ENCODE measurements around the gene SMYD3.
"Not testable (repeated sequence)": the region's sequence is repeated elsewhere in the genome, so short reads cannot be mapped to it uniquely, and the experiment has no call there.

Gene SMYD3

GRCh38 chr1:245765230-245766000 lies 741.7 kb downstream of the SMYD3 start:
- no peak for DNase-seq (ENCODE audit: low spot score)

- DNase-seq (ENCODE audit: low spot score), result no peak
Observed at GRCh38 chr1:245763873-245764331, 743.2 kb downstream of the SMYD3 start.

- no peak for DNase-seq (ENCODE audit: low spot score)
Observed at GRCh38 chr1:245762396-245762910, 744.6 kb downstream of the SMYD3 start.

- DNase-seq (ENCODE audit: low spot score), result no peak
Observed at GRCh38 chr1:245760301-245760700, 746.8 kb downstream of the SMYD3 start.

GRCh38 chr1:245754463-245754961 lies 752.6 kb downstream of the SMYD3 start:
- DNase-seq (ENCODE audit: low spot score), result no peak

- DNase-seq (ENCODE audit: low spot score), result no peak
Observed at GRCh38 chr1:245753807-245754206, 753.3 kb downstream of the SMYD3 start.

GRCh38 chr1:245752561-245752960 lies 754.5 kb downstream of the SMYD3 start:
- DNase-seq (ENCODE audit: low spot score), result no peak

GRCh38 chr1:245751726-245752470 lies 755.2 kb downstream of the SMYD3 start:
- no peak for DNase-seq (ENCODE audit: low spot score)

- DNase-seq (ENCODE audit: low spot score), result no peak
Observed at GRCh38 chr1:245751116-245751515, 756.0 kb downstream of the SMYD3 start.

- no peak for DNase-seq (ENCODE audit: low spot score)
Observed at GRCh38 chr1:245750261-245750660, 756.8 kb downstream of the SMYD3 start.

GRCh38 chr1:245749053-245749452 lies 758.0 kb downstream of the SMYD3 start:
- no peak for DNase-seq (ENCODE audit: low spot score)

- no peak for DNase-seq (ENCODE audit: low spot score)
Observed at GRCh38 chr1:245748646-245749045, 758.4 kb downstream of the SMYD3 start.

GRCh38 chr1:245748240-245748639 lies 758.8 kb downstream of the SMYD3 start:
- no peak for DNase-seq (ENCODE audit: low spot score)

- DNase-seq (ENCODE audit: low spot score), result no peak
Observed at GRCh38 chr1:245742896-245743295, 764.2 kb downstream of the SMYD3 start.

GRCh38 chr1:245740336-245740735 lies 766.7 kb downstream of the SMYD3 start:
- DNase-seq (ENCODE audit: low spot score), result not testable (repeated sequence)

GRCh38 chr1:245730801-245731200 lies 776.3 kb downstream of the SMYD3 start:
- DNase-seq (ENCODE audit: low spot score), result no peak

- not testable (repeated sequence) for DNase-seq (ENCODE audit: low spot score)
Observed at GRCh38 chr1:245728035-245728434, 779.0 kb downstream of the SMYD3 start.

GRCh38 chr1:245721488-245721887 lies 785.6 kb downstream of the SMYD3 start:
- no peak for DNase-seq (ENCODE audit: low spot score)

GRCh38 chr1:245718951-245719350 lies 788.1 kb downstream of the SMYD3 start:
- no peak for DNase-seq (ENCODE audit: low spot score)

- no peak for DNase-seq (ENCODE audit: low spot score)
Observed at GRCh38 chr1:245718123-245718522, 789.0 kb downstream of the SMYD3 start.

GRCh38 chr1:245717611-245718010 lies 789.5 kb downstream of the SMYD3 start:
- DNase-seq (ENCODE audit: low spot score), result no peak

- no peak for DNase-seq (ENCODE audit: low spot score)
Observed at GRCh38 chr1:245716561-245716960, 790.5 kb downstream of the SMYD3 start.

- no peak for DNase-seq (ENCODE audit: low spot score)
Observed at GRCh38 chr1:245715970-245716369, 791.1 kb downstream of the SMYD3 start.

All from pons (tissue), 1 donor.